HCT116 (cell line): ENCODE measurements around the gene CRADD. TPM values are rescaled to one million over a fixed set of nuclear protein-coding genes. Genes with fewer than 3 reads are reported as not detected.

Source experiments
- ATAC-seq: fragments of 200-7000 bp; cut with Tn5 transposase; 2 replicates; pipeline ENCODE4 v1.9.1; 2020; ENCODE audit warnings: mild to moderate bottlenecking, moderate library complexity
- Bru-seq: library from RNA; stranded (reverse); fragments of 400-500 nt; gene quantifications from one replicate; lab custom pipeline; 2021; lab: Mats Ljungman, UMichigan
- BruChase-seq, 2 experiments: library from RNA; stranded (reverse); fragments of 400-500 nt; gene quantifications; one replicate each; lab custom pipeline; 2021; lab: Mats Ljungman, UMichigan
- BruUV-seq: library from RNA; stranded (reverse); fragments of 400-500 nt; replicated peaks from 2 replicates; lab custom pipeline; 2021; lab: Mats Ljungman, UMichigan
- CTCF ChIA-PET: fragments of 300-600 bp; sonication (Branson Sonifier 250); formaldehyde crosslinking; loops from one replicate; lab custom pipeline; 2021; ENCODE audit warnings: antibody characterized with exemption; lab: Charles Lee
- POLR2A ChIA-PET: fragments of 300-600, 350-600 bp; sonication (Branson Sonifier 250); formaldehyde crosslinking; loops from one replicate; lab custom pipeline; 2021; ENCODE audit warnings: antibody characterized with exemption; lab: Charles Lee
- RAD21 ChIA-PET, 2 experiments: fragments of 300-600 bp; sonication (Branson Sonifier 250); formaldehyde crosslinking; loops; one replicate each; lab custom pipeline; 2023; ENCODE audit warnings: low total read pairs in 2 of 2; ENCODE audit not compliant: uncharacterized antibody in 2 of 2, unreplicated experiment in 2 of 2, low non-redundant PET in 1 of 2; lab: Charles Lee
- DNase-seq: peaks from one replicate; pipeline ENCODE4 v3.0.0-alpha.2; 2010; ENCODE audit warnings: low read depth, low spot score
- H2AFZ ChIP-seq: fragments of 200-600 bp; shearing (Covaris generic), sonication (generic); 2 replicates; pipeline ENCODE4 v1.6.1; 2017; ENCODE audit warnings: low read depth, mixed run types, mixed read lengths, antibody characterized with exemption, low read length; ENCODE audit not compliant: poor library complexity, severe bottlenecking
- H3K27ac ChIP-seq: 2 replicates; pipeline ENCODE4 v1.5.1; 2012; ENCODE audit warnings: low read depth, low read length
- H3K27me3 ChIP-seq: fragments of 200-600 bp; sonication (generic); 2 replicates; pipeline ENCODE4 v1.6.1; 2016; ENCODE audit warnings: mixed run types, low read length, mixed read lengths; ENCODE audit not compliant: insufficient read depth
- H3K36me3 ChIP-seq, 2 experiments: fragments of 200-500 bp in 1 of 2; fragments of 200-600 bp in 1 of 2; sonication (Bioruptor generic) in 1 of 2; sonication (generic) in 1 of 2; 2 replicates each; pipeline versions ENCODE4 v1.5.1 to v1.6.1; 2014 to 2016; ENCODE audit warnings: low read length in 2 of 2, inconsistent platforms in 1 of 2, mixed read lengths in 1 of 2, mixed run types in 1 of 2; ENCODE audit not compliant: insufficient read depth in 2 of 2, control insufficient read depth in 1 of 2
- H3K4me1 ChIP-seq, 2 experiments: fragments of 200-600 bp in 1 of 2; sonication (generic) in 1 of 2; 2 replicates each; pipeline versions ENCODE4 v1.5.1 to v1.6.1; 2012 to 2017; ENCODE audit warnings: low read length in 2 of 2, inconsistent platforms in 1 of 2, mild to moderate bottlenecking in 1 of 2, mixed read lengths in 1 of 2, mixed run types in 1 of 2, moderate library complexity in 1 of 2; ENCODE audit not compliant: insufficient read depth in 2 of 2, control insufficient read depth in 1 of 2
- H3K4me2 ChIP-seq: fragments of 200-600 bp; sonication (generic); 2 replicates; pipeline ENCODE4 v1.6.1; 2017; ENCODE audit warnings: mixed run types, low read length, mixed read lengths
- H3K4me3 ChIP-seq, 2 experiments: fragments of 200-600 bp in 1 of 2; sonication (generic) in 1 of 2; replicated peaks in 1 of 2; 2 replicates each; pipeline ENCODE4 v1.5.1; 2011 to 2016; ENCODE audit warnings: low read length in 2 of 2, control low read depth in 1 of 2, low read depth in 1 of 2, mild to moderate bottlenecking in 1 of 2, mixed read lengths in 1 of 2, mixed run types in 1 of 2
- H3K79me2 ChIP-seq: fragments of 200-600 bp; sonication (generic); 2 replicates; pipeline ENCODE4 v1.6.1; 2017; ENCODE audit warnings: mild to moderate bottlenecking, mixed run types, low read length, moderate library complexity, mixed read lengths; ENCODE audit not compliant: insufficient read depth
- H3K9ac ChIP-seq: fragments of 200-600 bp; sonication (generic); 2 replicates; pipeline ENCODE4 v1.6.1; 2016; ENCODE audit warnings: low read length, mixed read lengths
- H3K9me2 ChIP-seq: fragments of 200-600 bp; sonication (generic), shearing (Covaris generic); 2 replicates; pipeline ENCODE4 v1.6.1; 2017; ENCODE audit warnings: mixed run types, mild to moderate bottlenecking, moderate library complexity; ENCODE audit not compliant: insufficient read depth
- H3K9me3 ChIP-seq, 2 experiments: fragments of 200-500 bp in 1 of 2; fragments of 200-600 bp in 1 of 2; sonication (Bioruptor generic) in 1 of 2; sonication (generic) in 1 of 2; 2 replicates each; pipeline ENCODE4 v1.6.1; 2014 to 2017; ENCODE audit warnings: low read length in 2 of 2, mixed read lengths in 2 of 2, inconsistent platforms in 1 of 2, low read depth in 1 of 2, mild to moderate bottlenecking in 1 of 2, mixed run types in 1 of 2, moderate library complexity in 1 of 2; ENCODE audit not compliant: control insufficient read depth in 1 of 2, insufficient read depth in 1 of 2
- H4K20me1 ChIP-seq: fragments of 200-600 bp; sonication (generic), shearing (Covaris generic); 2 replicates; pipeline ENCODE4 v1.6.1; 2017; ENCODE audit warnings: mixed run types, mild to moderate bottlenecking, moderate library complexity; ENCODE audit not compliant: insufficient read depth
- CBX3 ChIP-seq: IDR thresholded peaks from 2 replicates; pipeline ENCODE4 v1.6.1; 2012; ENCODE audit warnings: low read depth
- EGR1 ChIP-seq: IDR thresholded peaks from 2 replicates; pipeline ENCODE4 v1.6.1; 2012; ENCODE audit warnings: low read depth
- EZH2 ChIP-seq: fragments of 200-600 bp; sonication (generic); IDR thresholded peaks from 2 replicates; pipeline ENCODE4 v1.6.1; 2017; ENCODE audit warnings: antibody characterized with exemption, mixed run types
- JUND ChIP-seq: IDR thresholded peaks from 2 replicates; pipeline ENCODE4 v1.6.1; 2012
- POLR2A ChIP-seq: IDR thresholded peaks from 2 replicates; pipeline ENCODE4 v1.7.0; 2011; ENCODE audit warnings: borderline replicate concordance; ENCODE audit not compliant: insufficient read depth, insufficient read length; ENCODE audit errors: extremely low read depth
- POLR2AphosphoS5 ChIP-seq: IDR thresholded peaks from 2 replicates; pipeline ENCODE4 v1.6.1; 2011; ENCODE audit warnings: mild to moderate bottlenecking, low read depth, low read length, moderate library complexity
- RAD21 ChIP-seq: IDR thresholded peaks from 2 replicates; pipeline ENCODE4 v1.6.1; 2012; ENCODE audit warnings: low read depth, mild to moderate bottlenecking
- SIN3A ChIP-seq: IDR thresholded peaks from 2 replicates; pipeline ENCODE4 v1.6.1; 2012; ENCODE audit warnings: low read depth
- SP1 ChIP-seq: IDR thresholded peaks from 2 replicates; pipeline ENCODE4 v1.6.1; 2012; ENCODE audit warnings: low read depth
- SRF ChIP-seq: IDR thresholded peaks from 2 replicates; pipeline ENCODE4 v1.6.1; 2012; ENCODE audit warnings: low read depth
- TCF7L2 ChIP-seq: IDR thresholded peaks from 2 replicates; pipeline ENCODE4 v1.7.0; 2011; ENCODE audit warnings: borderline replicate concordance, inconsistent platforms; ENCODE audit not compliant: insufficient read depth, insufficient read length; ENCODE audit errors: extremely low read depth
- YY1 ChIP-seq: IDR thresholded peaks from 2 replicates; pipeline ENCODE4 v1.6.1; 2011; ENCODE audit warnings: low read length, low read depth, moderate library complexity, mild to moderate bottlenecking; ENCODE audit not compliant: insufficient replicate concordance; ENCODE audit errors: extremely low read depth
- intact Hi-C: fragments of 100-400 bp; cut with micrococcal nuclease; formaldehyde crosslinking; loops from 2 replicates; pipeline ENCODE4 v1.10.0; 2022
- long read RNA-seq: library from polyadenylated mRNA; unstranded; transcript quantifications from one replicate; pipeline ENCODE4 v2.0.0, GENCODE V29; 2021; ENCODE audit not compliant: unreplicated experiment
- polyA plus RNA-seq: library from polyadenylated mRNA; unstranded; fragments of >200 nt; gene quantifications from 2 replicates; pipeline ENCODE4 v1.2.1, GENCODE V29; 2012; ENCODE audit warnings: missing spikeins
- total RNA-seq: library from RNA; stranded (reverse); gene quantifications from one replicate; pipeline ENCODE4 v1.2.1, GENCODE V29; 2021; ENCODE audit not compliant: unreplicated experiment
- TF ChIP-seq, protein P1 (sequence below): IDR thresholded peaks from 2 replicates; pipeline ENCODE4 v1.6.1; 2011; ENCODE audit warnings: mild to moderate bottlenecking, low read length, moderate library complexity; ENCODE audit not compliant: insufficient replicate concordance; ENCODE audit errors: extremely low read depth
- TF ChIP-seq, protein P2 (sequence below): IDR thresholded peaks from 2 replicates; pipeline ENCODE4 v1.6.1; 2012; ENCODE audit warnings: low read depth
- TF ChIP-seq, protein P3 (sequence below), 3 experiments: fragments of 200-600 bp in 1 of 3; sonication (generic) in 1 of 3; IDR thresholded peaks in 2 of 3; conservative IDR thresholded peaks in 1 of 3; 2 replicates each; pipeline ENCODE4 v1.5.1; 2012 to 2017; ENCODE audit warnings: low read depth in 2 of 3, low read length in 2 of 3, antibody characterized with exemption in 1 of 3, borderline replicate concordance in 1 of 3, control low read depth in 1 of 3, mild to moderate bottlenecking in 1 of 3, mixed read lengths in 1 of 3, mixed run types in 1 of 3, moderate library complexity in 1 of 3; ENCODE audit not compliant: insufficient read depth in 1 of 3
- TF ChIP-seq, protein P4 (sequence below): IDR thresholded peaks from 2 replicates; pipeline ENCODE4 v1.6.1; 2012

Gene CRADD
- total RNA-seq, result 12.2 TPM
- 9.9 and 10.6 TPM in 2 replicates for polyA plus RNA-seq
- percentile 62 among the genes with signal in this experiment for Bru-seq, nascent RNA
- BruChase-seq, experiment 1, labeled RNA remaining after a 6-hour chase, result percentile 73 among the genes with signal in this experiment
- BruChase-seq, experiment 2, labeled RNA remaining after a 2-hour chase, result percentile 74 among the genes with signal in this experiment
- long read RNA-seq, transcript CRADD-201 (3 exons, 1,169 nt), result major isoform, 11 of 12 reads
- long read RNA-seq, partial matches to known transcripts, result 0 of 12 reads
- long read RNA-seq, other reads (novel, unspliced or antisense), result 1 of 12 reads

DNA sequence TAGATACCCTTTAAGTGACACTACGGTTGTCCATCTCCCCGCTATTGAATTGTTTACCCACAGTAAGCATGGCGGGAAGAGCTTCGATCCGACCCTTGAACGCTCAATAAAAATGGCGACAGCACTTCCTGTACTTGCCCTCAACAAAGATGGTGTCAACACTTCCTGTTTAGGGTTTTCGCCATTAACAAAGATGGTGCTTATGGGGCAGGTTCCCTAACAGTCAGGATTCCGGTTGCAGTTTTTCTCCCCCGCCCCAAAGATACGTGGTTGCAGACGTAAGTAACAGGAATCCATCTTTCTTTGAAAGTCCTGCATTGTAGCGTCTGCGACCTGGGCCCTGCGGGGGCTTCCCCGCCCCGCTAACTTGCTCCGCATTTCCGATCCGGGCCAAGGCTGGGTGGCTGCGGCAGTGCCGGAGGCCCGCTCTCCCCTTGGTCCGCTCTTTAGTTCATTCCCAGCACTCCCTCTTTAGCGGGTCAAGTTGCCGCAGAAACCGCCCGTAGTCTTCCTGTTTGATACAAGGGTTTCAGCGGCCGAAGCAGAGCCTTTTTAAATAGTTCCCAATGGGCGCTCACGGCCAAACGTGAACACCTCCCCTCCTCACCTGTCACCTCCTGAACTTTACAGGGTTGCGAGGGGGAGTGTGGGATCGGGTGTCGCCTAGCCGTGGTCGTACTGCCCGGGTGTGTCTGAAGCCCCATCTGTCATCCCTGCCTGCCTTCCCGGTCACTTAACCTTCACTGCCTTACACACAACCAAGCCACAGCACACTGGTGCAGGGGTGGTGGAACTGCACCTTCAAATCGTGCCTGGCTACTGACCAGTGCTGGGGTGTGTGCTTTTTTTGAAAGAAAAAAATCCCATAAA lies at the start of gene CRADD:
Gene CRADD, plus strand, starts transcription at position 181 of the 870 bp plus-strand sequence.
- Histone ChIP-seq H3K27me3 (no peaks in the 10 kb centered on the region), H3K9me3 (no peaks in the 10 kb centered on the region), H3K36me3 (no peaks in the 10 kb centered on the region), H3K9ac (peak within 1 kb of the TSS; percentile 83), H3K27ac (peak within 1 kb of the TSS; percentile 87), H3K9me2 (no peaks in the 10 kb centered on the region), H3K79me2 (no peaks in the 10 kb centered on the region), H4K20me1 (no peaks in the 10 kb centered on the region), H3K4me2 (peak within 1 kb of the TSS; percentile 85), H3K4me3 (peak within 1 kb of the TSS; percentile 83), H2AFZ (peak within 1 kb of the TSS; percentile 82), H3K4me1 (peaks cover 7 to 17% of the 10 kb centered on the region in 2 experiments; a peak in 2 of 4 replicates)
- intact Hi-C loops, result loop anchor here (2.0 to 5.0 kb wide), 2 partner anchors 65 to 107 kb away; no protein-coding TSS in a partner anchor
- DNase-seq (peak; percentile 97), ATAC-seq (peak; percentile 86)
- POLR2A ChIA-PET, result no interaction called here
- BruUV-seq, result TSS peak; percentile 78
- CTCF ChIA-PET, result no interaction called here
- RAD21 ChIA-PET, result no interaction called here
- peak; percentile 96 for TF ChIP-seq CBX3
- TF ChIP-seq TCF7L2, result peak; percentile 20
- peak; percentile 98 for TF ChIP-seq EGR1
- TF ChIP-seq POLR2A, result peak; percentile 79
- TF ChIP-seq SIN3A, result peak; percentile 67; the same call in 1 of the 2 replicates
- peak; percentile 100 for TF ChIP-seq YY1
- TF ChIP-seq, protein P1, sequence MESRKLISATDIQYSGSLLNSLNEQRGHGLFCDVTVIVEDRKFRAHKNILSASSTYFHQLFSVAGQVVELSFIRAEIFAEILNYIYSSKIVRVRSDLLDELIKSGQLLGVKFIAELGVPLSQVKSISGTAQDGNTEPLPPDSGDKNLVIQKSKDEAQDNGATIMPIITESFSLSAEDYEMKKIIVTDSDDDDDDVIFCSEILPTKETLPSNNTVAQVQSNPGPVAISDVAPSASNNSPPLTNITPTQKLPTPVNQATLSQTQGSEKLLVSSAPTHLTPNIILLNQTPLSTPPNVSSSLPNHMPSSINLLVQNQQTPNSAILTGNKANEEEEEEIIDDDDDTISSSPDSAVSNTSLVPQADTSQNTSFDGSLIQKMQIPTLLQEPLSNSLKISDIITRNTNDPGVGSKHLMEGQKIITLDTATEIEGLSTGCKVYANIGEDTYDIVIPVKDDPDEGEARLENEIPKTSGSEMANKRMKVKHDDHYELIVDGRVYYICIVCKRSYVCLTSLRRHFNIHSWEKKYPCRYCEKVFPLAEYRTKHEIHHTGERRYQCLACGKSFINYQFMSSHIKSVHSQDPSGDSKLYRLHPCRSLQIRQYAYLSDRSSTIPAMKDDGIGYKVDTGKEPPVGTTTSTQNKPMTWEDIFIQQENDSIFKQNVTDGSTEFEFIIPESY, result no peak
- TF ChIP-seq, protein P2, sequence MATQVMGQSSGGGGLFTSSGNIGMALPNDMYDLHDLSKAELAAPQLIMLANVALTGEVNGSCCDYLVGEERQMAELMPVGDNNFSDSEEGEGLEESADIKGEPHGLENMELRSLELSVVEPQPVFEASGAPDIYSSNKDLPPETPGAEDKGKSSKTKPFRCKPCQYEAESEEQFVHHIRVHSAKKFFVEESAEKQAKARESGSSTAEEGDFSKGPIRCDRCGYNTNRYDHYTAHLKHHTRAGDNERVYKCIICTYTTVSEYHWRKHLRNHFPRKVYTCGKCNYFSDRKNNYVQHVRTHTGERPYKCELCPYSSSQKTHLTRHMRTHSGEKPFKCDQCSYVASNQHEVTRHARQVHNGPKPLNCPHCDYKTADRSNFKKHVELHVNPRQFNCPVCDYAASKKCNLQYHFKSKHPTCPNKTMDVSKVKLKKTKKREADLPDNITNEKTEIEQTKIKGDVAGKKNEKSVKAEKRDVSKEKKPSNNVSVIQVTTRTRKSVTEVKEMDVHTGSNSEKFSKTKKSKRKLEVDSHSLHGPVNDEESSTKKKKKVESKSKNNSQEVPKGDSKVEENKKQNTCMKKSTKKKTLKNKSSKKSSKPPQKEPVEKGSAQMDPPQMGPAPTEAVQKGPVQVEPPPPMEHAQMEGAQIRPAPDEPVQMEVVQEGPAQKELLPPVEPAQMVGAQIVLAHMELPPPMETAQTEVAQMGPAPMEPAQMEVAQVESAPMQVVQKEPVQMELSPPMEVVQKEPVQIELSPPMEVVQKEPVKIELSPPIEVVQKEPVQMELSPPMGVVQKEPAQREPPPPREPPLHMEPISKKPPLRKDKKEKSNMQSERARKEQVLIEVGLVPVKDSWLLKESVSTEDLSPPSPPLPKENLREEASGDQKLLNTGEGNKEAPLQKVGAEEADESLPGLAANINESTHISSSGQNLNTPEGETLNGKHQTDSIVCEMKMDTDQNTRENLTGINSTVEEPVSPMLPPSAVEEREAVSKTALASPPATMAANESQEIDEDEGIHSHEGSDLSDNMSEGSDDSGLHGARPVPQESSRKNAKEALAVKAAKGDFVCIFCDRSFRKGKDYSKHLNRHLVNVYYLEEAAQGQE, result no peak
- peak; percentile 69 for TF ChIP-seq SRF
- no peak for TF ChIP-seq EZH2
- TF ChIP-seq JUND, result no peak
- TF ChIP-seq, protein P3, sequence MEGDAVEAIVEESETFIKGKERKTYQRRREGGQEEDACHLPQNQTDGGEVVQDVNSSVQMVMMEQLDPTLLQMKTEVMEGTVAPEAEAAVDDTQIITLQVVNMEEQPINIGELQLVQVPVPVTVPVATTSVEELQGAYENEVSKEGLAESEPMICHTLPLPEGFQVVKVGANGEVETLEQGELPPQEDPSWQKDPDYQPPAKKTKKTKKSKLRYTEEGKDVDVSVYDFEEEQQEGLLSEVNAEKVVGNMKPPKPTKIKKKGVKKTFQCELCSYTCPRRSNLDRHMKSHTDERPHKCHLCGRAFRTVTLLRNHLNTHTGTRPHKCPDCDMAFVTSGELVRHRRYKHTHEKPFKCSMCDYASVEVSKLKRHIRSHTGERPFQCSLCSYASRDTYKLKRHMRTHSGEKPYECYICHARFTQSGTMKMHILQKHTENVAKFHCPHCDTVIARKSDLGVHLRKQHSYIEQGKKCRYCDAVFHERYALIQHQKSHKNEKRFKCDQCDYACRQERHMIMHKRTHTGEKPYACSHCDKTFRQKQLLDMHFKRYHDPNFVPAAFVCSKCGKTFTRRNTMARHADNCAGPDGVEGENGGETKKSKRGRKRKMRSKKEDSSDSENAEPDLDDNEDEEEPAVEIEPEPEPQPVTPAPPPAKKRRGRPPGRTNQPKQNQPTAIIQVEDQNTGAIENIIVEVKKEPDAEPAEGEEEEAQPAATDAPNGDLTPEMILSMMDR (IDR thresholded peaks at IDR 0.05 in 2 of 3, conservative IDR thresholded peaks at IDR 0.05 in 1 of 3; ENCODE audit: borderline replicate concordance in 1 of 3, insufficient read depth in 1 of 3, low read depth in 2 of 3, low read length in 2 of 3), result no peak
- TF ChIP-seq POLR2AphosphoS5, result peak; percentile 77
- TF ChIP-seq RAD21, result 0 out of 2 replicates have a peak, but pooled peaks have one; percentile 27
- TF ChIP-seq SP1, result peak; percentile 51; the same call in 1 of the 2 replicates
- TF ChIP-seq, protein P4, sequence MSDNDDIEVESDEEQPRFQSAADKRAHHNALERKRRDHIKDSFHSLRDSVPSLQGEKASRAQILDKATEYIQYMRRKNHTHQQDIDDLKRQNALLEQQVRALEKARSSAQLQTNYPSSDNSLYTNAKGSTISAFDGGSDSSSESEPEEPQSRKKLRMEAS, result peak; percentile 66; the same call in 1 of the 2 replicates
